GM12801 (cell line): ENCODE data around the gene NOTO.

Experiments used
- CTCF ChIP-seq: IDR thresholded peaks from one replicate; pipeline ENCODE4 v1.5.1; 2011; ENCODE audit warnings: control low read depth; ENCODE audit not compliant: insufficient read length; ENCODE audit errors: extremely low read depth

Gene NOTO

GRCh38 chr2:73255007-73255644 lies 52.8 kb downstream of the NOTO start:
- no peak for TF ChIP-seq CTCF

GRCh38 chr2:73255907-73256617 lies 53.7 kb downstream of the NOTO start:
- no peak for TF ChIP-seq CTCF

- TF ChIP-seq CTCF = no peak
These were observed 54.2 kb downstream of the NOTO start for GRCh38 chr2:73256618-73256922.

- TF ChIP-seq CTCF = no peak
These were observed 54.6 kb downstream of the NOTO start for GRCh38 chr2:73257021-73257420.

- TF ChIP-seq CTCF = no peak
These were observed 55.2 kb downstream of the NOTO start for GRCh38 chr2:73257425-73258125.

- TF ChIP-seq CTCF = no peak
These were observed 56.0 kb downstream of the NOTO start for GRCh38 chr2:73258186-73258912.

- no peak for TF ChIP-seq CTCF
These were observed 56.5 kb downstream of the NOTO start for GRCh38 chr2:73258913-73259215.
